ENCODE measurements around the gene STC2. TPM values are rescaled to one million over a fixed set of nuclear protein-coding genes. Genes with fewer than 3 reads are reported as not detected.
A peak's percentile ranks its signal among the peaks of the same experiment; 100 is the strongest.

STC2 gene
- total RNA-seq, 4 donors from 2014 or later = 0.90 to 3.9 (median 1.2) TPM

- H3K4me3 ChIP-seq = no peak overlapping the region
- 15 to 21% methylated on average over 36 of the region's 37 CpGs for WGBS, 2 donors
Measured at GRCh38 chr5:173293817-173294672, 34.2 kb downstream of the STC2 start.

GRCh38 chr5:173291722-173292658, 36.2 kb downstream of the STC2 start:
- H3K36me3 ChIP-seq = no peaks in the 10 kb centered on the region
- H3K4me3 ChIP-seq = no peak overlapping the region
- H3K27me3 ChIP-seq = peaks cover 0 to 56% of the 10 kb centered on the region in 2 donors
- TF ChIP-seq POLR2A (IDR thresholded peaks at IDR 0.05) = no peak
- WGBS, 2 donors = 74 to 76% methylated on average over 9 of the region's 9 CpGs
- peaks cover 0 to 20% (median 5%) of the 10 kb centered on the region in 4 donors for H3K4me1 ChIP-seq
- no peak for DNase-seq (ENCODE audit: low spot score in 2 of 2)
- no peak overlapping the region for H3K27ac ChIP-seq
- H3K9me3 ChIP-seq = no peaks in the 10 kb centered on the region

More at GRCh38 chr5:173293817-173294672, 34.2 kb downstream of the STC2 start:
- TF ChIP-seq POLR2A (IDR thresholded peaks at IDR 0.05) (no peak), CTCF (IDR thresholded peaks at IDR 0.05) (peak; percentile 77 to 93 (median 87)), EP300 (IDR thresholded peaks at IDR 0.05) (peak in 1 of 2 donors; percentile 47)
- Histone ChIP-seq H3K27me3 (peaks cover 0 to 41% of the 10 kb centered on the region in 2 donors), H3K9me3 (no peaks in the 10 kb centered on the region), H3K4me1 (peaks cover 0 to 20% (median 5%) of the 10 kb centered on the region in 4 donors), H3K36me3 (no peaks in the 10 kb centered on the region), H3K27ac (no peak overlapping the region)
- DNase-seq (ENCODE audit: low spot score in 2 of 2) = peak; percentile 54 to 91

DNA sequence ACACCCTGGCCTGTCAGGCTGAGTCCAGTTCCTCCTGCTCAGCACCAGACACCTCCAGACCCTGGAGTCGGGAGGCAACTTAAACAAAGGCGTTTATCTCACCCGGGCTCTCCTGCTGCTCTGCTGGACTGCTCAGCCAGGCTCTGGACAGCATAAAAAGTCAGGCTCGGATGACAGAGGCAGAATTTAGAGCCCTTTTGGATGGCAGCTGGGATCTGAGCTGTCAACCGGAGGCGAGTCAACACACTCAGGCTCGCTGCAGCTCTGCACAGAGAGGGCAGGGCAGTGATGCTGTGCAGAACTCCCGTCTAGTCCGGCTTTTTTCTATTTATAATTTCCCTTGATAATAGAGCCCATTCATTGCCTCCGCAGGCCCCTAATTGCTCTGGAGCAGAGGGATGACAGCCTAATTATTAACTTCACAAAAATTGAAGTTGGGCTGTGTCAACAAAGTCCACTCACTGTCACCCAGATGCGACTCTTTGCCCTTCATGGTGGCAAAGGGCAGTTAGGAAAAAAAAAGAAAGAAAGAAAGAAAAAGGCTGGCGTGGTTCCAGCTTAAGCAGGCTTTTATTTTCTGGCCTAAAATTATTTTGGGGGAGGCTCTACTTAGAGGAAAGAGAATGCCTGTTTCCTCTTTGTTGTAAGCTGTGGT, 37.6 kb downstream of the STC2 start:
- WGBS, 2 donors = 15 to 20% methylated on average over 5 to 10 of the region's 12 CpGs
- Histone ChIP-seq H3K4me1 (peaks cover 0 to 20% (median 5%) of the 10 kb centered on the region in 4 donors), H3K27ac (no peak overlapping the region), H3K9me3 (no peaks in the 10 kb centered on the region), H3K4me3 (no peak overlapping the region), H3K36me3 (no peaks in the 10 kb centered on the region), H3K27me3 (peaks cover 0 to 62% of the 10 kb centered on the region in 2 donors)
- no peak for DNase-seq (ENCODE audit: low spot score in 2 of 2)
- TF ChIP-seq POLR2A (IDR thresholded peaks at IDR 0.05) (no peak), CTCF (IDR thresholded peaks at IDR 0.05) (no peak), EP300 (IDR thresholded peaks at IDR 0.05) (no peak)

- Histone ChIP-seq H3K4me3 (no peak overlapping the region), H3K36me3 (no peaks in the 10 kb centered on the region), H3K27me3 (peaks cover 0 to 57% of the 10 kb centered on the region in 2 donors), H3K4me1 (peaks cover 0 to 18% (median 5%) of the 10 kb centered on the region in 4 donors), H3K27ac (no peak overlapping the region), H3K9me3 (no peaks in the 10 kb centered on the region)
- no peak for TF ChIP-seq CTCF (IDR thresholded peaks at IDR 0.05)
- TF ChIP-seq EP300 (IDR thresholded peaks at IDR 0.05) = no peak
- no peak for TF ChIP-seq POLR2A (IDR thresholded peaks at IDR 0.05)
- WGBS, 2 donors = 67 to 75% methylated on average over 3 of the region's 3 CpGs
- no peak for DNase-seq (ENCODE audit: low spot score in 2 of 2)
Measured at GRCh38 chr5:173289372-173289771, 38.8 kb downstream of the STC2 start.

- Histone ChIP-seq H3K27me3 (peaks cover 0 to 62% of the 10 kb centered on the region in 2 donors), H3K4me1 (peaks cover 0 to 15% (median 1%) of the 10 kb centered on the region in 4 donors), H3K9me3 (no peaks in the 10 kb centered on the region), H3K4me3 (no peak overlapping the region), H3K36me3 (no peaks in the 10 kb centered on the region), H3K27ac (no peak overlapping the region)
- TF ChIP-seq EP300 (IDR thresholded peaks at IDR 0.05) (no peak), POLR2A (IDR thresholded peaks at IDR 0.05) (no peak), CTCF (IDR thresholded peaks at IDR 0.05) (no peak)
- WGBS, 2 donors = 82 to 95% methylated on average over 4 of the region's 4 CpGs
- DNase-seq (ENCODE audit: low spot score in 2 of 2) = no peak
Measured at GRCh38 chr5:173288632-173289031, 39.6 kb downstream of the STC2 start.
